Measurements from ENCODE around the gene BDH2.

DNA sequence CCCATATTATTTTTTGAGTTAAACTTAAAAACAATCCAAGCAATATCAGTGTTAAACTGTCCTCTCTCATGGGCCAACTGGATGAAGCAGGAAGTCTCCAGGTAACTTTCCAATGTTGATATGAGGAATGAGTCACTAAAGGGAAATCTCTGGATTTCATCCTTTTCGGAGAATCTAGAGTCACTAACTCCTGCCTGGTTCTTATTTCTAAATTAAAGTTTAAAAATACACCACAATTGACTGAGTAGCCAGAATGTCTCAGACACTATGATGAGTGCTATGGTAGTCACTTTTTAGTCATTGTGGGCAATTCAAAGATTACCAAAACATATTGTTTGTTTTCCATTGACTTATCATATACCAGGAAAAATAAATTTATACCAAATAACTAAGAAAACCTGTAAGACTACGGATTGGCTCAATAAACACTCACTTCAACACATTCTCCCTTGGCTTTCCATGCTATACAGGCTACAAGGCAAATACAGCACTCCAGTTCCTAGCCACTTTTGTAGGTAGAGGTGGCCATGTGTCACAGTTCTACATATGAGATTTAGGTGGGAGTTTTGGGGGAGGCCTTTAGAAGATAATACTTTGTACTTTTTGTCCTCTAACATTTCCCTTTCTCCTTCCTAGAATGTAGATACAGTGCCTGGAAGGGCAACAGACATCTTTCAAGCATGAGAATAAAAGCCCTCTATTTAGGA, 31.6 kb downstream of the BDH2 start:
- TF ChIP-seq, protein P1, sequence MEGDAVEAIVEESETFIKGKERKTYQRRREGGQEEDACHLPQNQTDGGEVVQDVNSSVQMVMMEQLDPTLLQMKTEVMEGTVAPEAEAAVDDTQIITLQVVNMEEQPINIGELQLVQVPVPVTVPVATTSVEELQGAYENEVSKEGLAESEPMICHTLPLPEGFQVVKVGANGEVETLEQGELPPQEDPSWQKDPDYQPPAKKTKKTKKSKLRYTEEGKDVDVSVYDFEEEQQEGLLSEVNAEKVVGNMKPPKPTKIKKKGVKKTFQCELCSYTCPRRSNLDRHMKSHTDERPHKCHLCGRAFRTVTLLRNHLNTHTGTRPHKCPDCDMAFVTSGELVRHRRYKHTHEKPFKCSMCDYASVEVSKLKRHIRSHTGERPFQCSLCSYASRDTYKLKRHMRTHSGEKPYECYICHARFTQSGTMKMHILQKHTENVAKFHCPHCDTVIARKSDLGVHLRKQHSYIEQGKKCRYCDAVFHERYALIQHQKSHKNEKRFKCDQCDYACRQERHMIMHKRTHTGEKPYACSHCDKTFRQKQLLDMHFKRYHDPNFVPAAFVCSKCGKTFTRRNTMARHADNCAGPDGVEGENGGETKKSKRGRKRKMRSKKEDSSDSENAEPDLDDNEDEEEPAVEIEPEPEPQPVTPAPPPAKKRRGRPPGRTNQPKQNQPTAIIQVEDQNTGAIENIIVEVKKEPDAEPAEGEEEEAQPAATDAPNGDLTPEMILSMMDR (tag by site-specific recombination; IDR thresholded peaks at IDR 0.05) = no peak
- TF ChIP-seq ZBTB7A (tag by site-specific recombination; IDR thresholded peaks at IDR 0.05; ENCODE audit: low read depth) (no peak), ZNF138 (tag by site-specific recombination; IDR thresholded peaks at IDR 0.05; ENCODE audit: borderline replicate concordance) (no peak)
